Gastroesophageal sphincter (tissue), 4 donors: ENCODE measurements around the gene STARD13. TPM values are rescaled to one million over a fixed set of nuclear protein-coding genes. Genes with fewer than 3 reads are reported as not detected.

Experiments used
- ATAC-seq: fragments of 150-250 bp; one replicate; pipeline ENCODE4 v1.9.1; 2016; ENCODE audit warnings: mild to moderate bottlenecking, moderate library complexity
- H3K27ac ChIP-seq, 4 donors: fragments of 200-600 bp; sonication (generic) in 3 of 4; 1 replicate in 3 of 4; 2 replicates in 1 of 4; pipeline ENCODE4 v1.5.1; 2016 to 2019
- H3K27me3 ChIP-seq: fragments of 200-600 bp; sonication (generic); one replicate; pipeline ENCODE4 v1.5.1; 2019
- H3K36me3 ChIP-seq, 2 donors: fragments of 200-600 bp; sonication (generic); one replicate each; pipeline ENCODE4 v1.5.1; 2019; ENCODE audit warnings: control low read depth in 1 of 2
- H3K4me1 ChIP-seq, 3 donors: fragments of 200-600 bp; sonication (generic); 1 replicate in 2 of 3; 2 replicates in 1 of 3; pipeline ENCODE4 v1.5.1; 2016 to 2019; ENCODE audit warnings: control low read depth in 2 of 3
- H3K4me3 ChIP-seq, 2 donors: fragments of 200-600 bp; sonication (generic); one replicate each; pipeline ENCODE4 v1.5.1; 2019; ENCODE audit warnings: mild to moderate bottlenecking in 1 of 2, moderate library complexity in 1 of 2
- H3K9me3 ChIP-seq, 3 donors: fragments of 200-600 bp; sonication (generic); one replicate each; pipeline ENCODE4 v1.5.1; 2017 to 2019; ENCODE audit warnings: control low read depth in 2 of 3
- EP300 ChIP-seq: sonication (generic); formaldehyde crosslinking; IDR thresholded peaks from one replicate; pipeline ENCODE4 v1.6.1; 2017; ENCODE audit warnings: antibody characterized with exemption, mild to moderate bottlenecking
- POLR2A ChIP-seq, 2 donors: fragments of 450-650 bp; IDR thresholded peaks; one replicate each; pipeline ENCODE4 v1.6.1; 2017; ENCODE audit warnings: antibody characterized with exemption in 2 of 2, mild to moderate bottlenecking in 2 of 2, moderate library complexity in 1 of 2
- POLR2AphosphoS5 ChIP-seq: sonication (generic); formaldehyde crosslinking; IDR thresholded peaks from one replicate; pipeline ENCODE4 v1.6.1; 2017; ENCODE audit warnings: antibody characterized with exemption
- WGBS, 2 donors: methylation state at CpG; one replicate each; pipeline ENCODE4 v1.1.5; 2018; ENCODE audit warnings: low coverage in 1 of 2; 5-methylcytosine and 5-hydroxymethylcytosine counted together
- total RNA-seq, 4 donors: library from RNA; depleted of rRNA; stranded (reverse); fragments of >200 nt; gene quantifications; one replicate each; pipeline ENCODE4 v1.1.0, GENCODE V29; 2016
- TF ChIP-seq, protein P1 (sequence below), 4 experiments: fragments of 200-600 bp in 2 of 4; fragments of 450-650 bp in 2 of 4; sonication (generic) in 1 of 4; IDR thresholded peaks; one replicate each; pipeline ENCODE4 v1.5.1; 2017 to 2019; ENCODE audit warnings: antibody characterized with exemption in 4 of 4, mild to moderate bottlenecking in 2 of 4, moderate library complexity in 2 of 4

STARD13 gene
- total RNA-seq, 4 donors from 2014 or later, result 46.2 to 63.3 (median 49.3) TPM

- H3K27me3 ChIP-seq, result no peaks in the 10 kb centered on the region
- H3K36me3 ChIP-seq, result peaks cover 0 to 9% of the 10 kb centered on the region in 2 donors
- no peaks in the 10 kb centered on the region for H3K9me3 ChIP-seq
- H3K4me1 ChIP-seq, result peaks cover 0 to 55% (median 4%) of the 10 kb centered on the region in 3 donors
- TF ChIP-seq, protein P1, sequence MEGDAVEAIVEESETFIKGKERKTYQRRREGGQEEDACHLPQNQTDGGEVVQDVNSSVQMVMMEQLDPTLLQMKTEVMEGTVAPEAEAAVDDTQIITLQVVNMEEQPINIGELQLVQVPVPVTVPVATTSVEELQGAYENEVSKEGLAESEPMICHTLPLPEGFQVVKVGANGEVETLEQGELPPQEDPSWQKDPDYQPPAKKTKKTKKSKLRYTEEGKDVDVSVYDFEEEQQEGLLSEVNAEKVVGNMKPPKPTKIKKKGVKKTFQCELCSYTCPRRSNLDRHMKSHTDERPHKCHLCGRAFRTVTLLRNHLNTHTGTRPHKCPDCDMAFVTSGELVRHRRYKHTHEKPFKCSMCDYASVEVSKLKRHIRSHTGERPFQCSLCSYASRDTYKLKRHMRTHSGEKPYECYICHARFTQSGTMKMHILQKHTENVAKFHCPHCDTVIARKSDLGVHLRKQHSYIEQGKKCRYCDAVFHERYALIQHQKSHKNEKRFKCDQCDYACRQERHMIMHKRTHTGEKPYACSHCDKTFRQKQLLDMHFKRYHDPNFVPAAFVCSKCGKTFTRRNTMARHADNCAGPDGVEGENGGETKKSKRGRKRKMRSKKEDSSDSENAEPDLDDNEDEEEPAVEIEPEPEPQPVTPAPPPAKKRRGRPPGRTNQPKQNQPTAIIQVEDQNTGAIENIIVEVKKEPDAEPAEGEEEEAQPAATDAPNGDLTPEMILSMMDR (IDR thresholded peaks at IDR 0.05), result no peak
- TF ChIP-seq POLR2A (IDR thresholded peaks at IDR 0.05), result no peak
- no peak for TF ChIP-seq EP300
- TF ChIP-seq POLR2AphosphoS5, result no peak
- 86 to 90% methylated on average over 3 of the region's 3 CpGs for WGBS, 2 donors
- no peak for ATAC-seq
- no peak overlapping the region for H3K4me3 ChIP-seq
- no peak overlapping the region for H3K27ac ChIP-seq
These were observed 137.7 kb downstream of the STARD13 start for GRCh38 chr13:33147832-33148231.

DNA sequence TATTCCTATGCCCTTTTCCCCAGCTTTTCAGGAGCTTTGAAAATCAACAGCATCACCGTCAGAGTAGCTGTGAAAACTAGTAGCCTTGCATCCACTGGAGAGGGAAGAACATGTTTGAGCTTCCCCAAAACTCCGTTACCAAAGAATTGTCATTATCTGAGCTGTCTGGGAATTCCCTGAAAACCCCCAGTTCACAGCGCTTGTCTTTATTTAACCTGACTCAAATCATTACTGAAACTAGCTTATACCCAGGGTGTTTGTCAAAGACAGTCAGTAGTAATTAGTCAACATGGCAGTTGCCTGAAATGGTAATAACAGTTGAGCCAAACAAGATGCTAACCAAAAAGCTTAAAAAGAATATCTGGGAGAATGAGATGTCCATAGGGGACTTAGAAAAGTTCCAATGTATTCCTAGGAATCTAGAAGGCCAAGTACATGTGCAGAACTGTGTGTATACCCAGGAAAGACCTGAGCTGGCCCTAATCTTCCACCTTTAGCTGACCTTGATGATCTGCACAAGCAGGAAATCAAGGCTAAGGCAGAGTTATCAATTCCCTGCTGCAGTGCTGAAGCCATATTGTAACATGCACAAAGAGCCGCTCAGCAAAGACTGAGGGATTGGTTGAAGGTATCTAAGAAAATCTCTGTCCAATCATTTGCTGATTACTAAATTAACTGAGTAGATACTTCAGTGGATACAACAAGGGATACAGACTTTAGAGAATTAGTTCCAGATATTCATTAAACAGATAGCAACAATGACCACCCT lies 138.5 kb downstream of the STARD13 start:
- Histone ChIP-seq H3K4me3 (no peak overlapping the region), H3K9me3 (no peaks in the 10 kb centered on the region), H3K27ac (peak overlapping the region in 1 of 4 donors; percentile 9), H3K4me1 (peaks cover 0 to 50% (median 4%) of the 10 kb centered on the region in 3 donors), H3K36me3 (peaks cover 0 to 11% of the 10 kb centered on the region in 2 donors), H3K27me3 (no peaks in the 10 kb centered on the region)
- no peak for TF ChIP-seq EP300
- TF ChIP-seq, protein P1 (IDR thresholded peaks at IDR 0.05), result no peak
- no peak for TF ChIP-seq POLR2A (IDR thresholded peaks at IDR 0.05)
- no peak for TF ChIP-seq POLR2AphosphoS5
- no peak for ATAC-seq
- WGBS, 2 donors, result 48 to 73% methylated on average over 4 of the region's 4 CpGs

DNA sequence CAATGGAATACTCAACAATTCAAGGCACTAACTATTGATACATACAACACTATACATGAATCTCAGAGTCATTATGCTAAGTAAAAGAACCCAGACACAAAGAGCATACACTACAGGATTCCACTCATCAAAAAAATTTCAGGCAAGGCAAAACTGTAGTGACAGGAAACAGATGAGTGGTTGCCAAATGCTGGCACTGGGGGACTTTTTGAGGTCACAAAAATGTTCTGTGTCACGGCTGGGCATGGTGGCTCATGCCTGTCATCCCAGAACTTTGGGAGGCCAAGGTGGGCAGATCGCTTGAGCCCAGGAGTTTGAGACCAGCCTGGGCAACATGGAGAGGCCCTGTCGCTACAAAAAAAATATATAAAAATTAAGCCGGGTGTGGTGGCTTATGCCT lies 139.9 kb downstream of the STARD13 start:
- Histone ChIP-seq H3K27me3 (no peaks in the 10 kb centered on the region), H3K9me3 (no peaks in the 10 kb centered on the region), H3K4me3 (no peak overlapping the region), H3K4me1 (peaks cover 0 to 49% (median 4%) of the 10 kb centered on the region in 3 donors), H3K36me3 (peaks cover 0 to 17% of the 10 kb centered on the region in 2 donors), H3K27ac (no peak overlapping the region)
- WGBS, 2 donors, result 85 to 93% methylated on average over 3 to 4 of the region's 4 CpGs
- no peak for ATAC-seq
- TF ChIP-seq EP300 (no peak), POLR2A (IDR thresholded peaks at IDR 0.05) (no peak)

GRCh38 chr13:33144358-33144784 lies 141.2 kb downstream of the STARD13 start:
- no peak for ATAC-seq
- H3K27ac ChIP-seq, result no peak overlapping the region
- H3K9me3 ChIP-seq, result no peaks in the 10 kb centered on the region
- H3K36me3 ChIP-seq, result peaks cover 0 to 17% of the 10 kb centered on the region in 2 donors
- peaks cover 4 to 49% (median 6%) of the 10 kb centered on the region in 3 donors for H3K4me1 ChIP-seq
- no peaks in the 10 kb centered on the region for H3K27me3 ChIP-seq
- 92 to 96% methylated on average over 4 to 7 of the region's 7 CpGs for WGBS, 2 donors
- H3K4me3 ChIP-seq, result no peak overlapping the region
- TF ChIP-seq POLR2AphosphoS5 (no peak), EP300 (no peak), POLR2A (IDR thresholded peaks at IDR 0.05) (no peak)
- TF ChIP-seq, protein P1 (IDR thresholded peaks at IDR 0.05), result no peak

- TF ChIP-seq POLR2A (IDR thresholded peaks at IDR 0.05) (no peak), POLR2AphosphoS5 (no peak), EP300 (no peak)
- TF ChIP-seq, protein P1 (IDR thresholded peaks at IDR 0.05), result no peak
- Histone ChIP-seq H3K36me3 (peaks cover 0 to 37% of the 10 kb centered on the region in 2 donors), H3K4me3 (no peak overlapping the region), H3K4me1 (peaks cover 0 to 47% (median 11%) of the 10 kb centered on the region in 3 donors), H3K27me3 (no peaks in the 10 kb centered on the region), H3K9me3 (no peaks in the 10 kb centered on the region), H3K27ac (peak overlapping the region in 3 of 4 donors; percentile 0 to 44 (median 13))
- no peak for ATAC-seq
- 80% methylated on average over 7 of the region's 7 CpGs for WGBS, 2 donors
These were observed 145.6 kb downstream of the STARD13 start for GRCh38 chr13:33139780-33140535.
